ENCODE data around the gene DLG5. TPM values are rescaled to one million over a fixed set of nuclear protein-coding genes. Genes with fewer than 3 reads are reported as not detected.

The DLG5 gene
- total and polyA plus RNA-seq, 7 donors = 6.0 to 78.1 (median 41.0) TPM

- H3K27ac ChIP-seq = peak overlapping the region in 2 of 4 donors; percentile 25 to 56
- DNase-seq = no peak
- intact Hi-C loops (cut with DNase I) = no loop called here
- no peaks in the 10 kb centered on the region for H3K27me3 ChIP-seq
- WGBS, 2 donors = 86 to 89% methylated on average over 4 of the region's 4 CpGs
- peaks cover 0 to 10% (median 0%) of the 10 kb centered on the region in 4 donors for H3K36me3 ChIP-seq
- no peak overlapping the region for H3K4me3 ChIP-seq
- TF ChIP-seq CTCF (IDR thresholded peaks at IDR 0.05) = no peak
- no peak for TF ChIP-seq POLR2A (IDR thresholded peaks at IDR 0.05)
- no peak for TF ChIP-seq POLR2AphosphoS5 (IDR thresholded peaks at IDR 0.05)
- no peak for TF ChIP-seq EP300 (IDR thresholded peaks at IDR 0.05)
- H3K4me1 ChIP-seq = peaks cover 0 to 50% (median 31%) of the 10 kb centered on the region in 4 donors
- H3K9me3 ChIP-seq = no peaks in the 10 kb centered on the region
Observed at GRCh38 chr10:77859865-77860282, 66.7 kb downstream of the DLG5 start.

GRCh38 chr10:77859200-77859864, 67.2 kb downstream of the DLG5 start:
- WGBS, 2 donors = 80 to 91% methylated on average over 7 of the region's 7 CpGs
- Histone ChIP-seq H3K4me3 (no peak overlapping the region), H3K4me1 (peaks cover 0 to 44% (median 27%) of the 10 kb centered on the region in 4 donors), H3K9me3 (no peaks in the 10 kb centered on the region), H3K27me3 (no peaks in the 10 kb centered on the region), H3K27ac (peak overlapping the region in 1 of 4 donors; percentile 56), H3K36me3 (peaks cover 0 to 10% (median 1%) of the 10 kb centered on the region in 4 donors)
- no peak for DNase-seq
- intact Hi-C loops (cut with DNase I) = no loop called here
- TF ChIP-seq POLR2A (IDR thresholded peaks at IDR 0.05) = no peak
- TF ChIP-seq POLR2AphosphoS5 (IDR thresholded peaks at IDR 0.05) = no peak
- no peak for TF ChIP-seq CTCF (IDR thresholded peaks at IDR 0.05)
- no peak for TF ChIP-seq EP300 (IDR thresholded peaks at IDR 0.05)

GRCh38 chr10:77857272-77857671, 69.3 kb downstream of the DLG5 start:
- intact Hi-C loops (cut with DNase I) = no loop called here
- WGBS, 2 donors = 89 to 92% methylated on average over 11 of the region's 11 CpGs

GRCh38 chr10:77856566-77856965, 70.0 kb downstream of the DLG5 start:
- Histone ChIP-seq H3K4me1 (peaks cover 0 to 22% (median 16%) of the 10 kb centered on the region in 4 donors), H3K4me3 (no peak overlapping the region), H3K27ac (no peak overlapping the region), H3K36me3 (peaks cover 13 to 37% (median 28%) of the 10 kb centered on the region in 4 donors), H3K9me3 (no peaks in the 10 kb centered on the region), H3K27me3 (no peaks in the 10 kb centered on the region)
- intact Hi-C loops (cut with DNase I) = no loop called here
- DNase-seq = no peak
- whole genome bisulfite sequencing, 2 donors = 93 to 95% methylated on average over 17 of the region's 17 CpGs
- TF ChIP-seq CTCF (IDR thresholded peaks at IDR 0.05) (no peak), POLR2A (IDR thresholded peaks at IDR 0.05) (no peak), EP300 (IDR thresholded peaks at IDR 0.05) (no peak), POLR2AphosphoS5 (IDR thresholded peaks at IDR 0.05) (no peak)

More at GRCh38 chr10:77857272-77857671, 69.3 kb downstream of the DLG5 start:
- H3K36me3 ChIP-seq = peaks cover 13 to 30% (median 22%) of the 10 kb centered on the region in 4 donors
- TF ChIP-seq POLR2A (IDR thresholded peaks at IDR 0.05) (no peak), CTCF (IDR thresholded peaks at IDR 0.05) (no peak), POLR2AphosphoS5 (IDR thresholded peaks at IDR 0.05) (no peak), EP300 (IDR thresholded peaks at IDR 0.05) (no peak)
- peaks cover 0 to 29% (median 21%) of the 10 kb centered on the region in 4 donors for H3K4me1 ChIP-seq
- H3K9me3 ChIP-seq = no peaks in the 10 kb centered on the region
- DNase-seq = no peak
- H3K4me3 ChIP-seq = no peak overlapping the region
- H3K27ac ChIP-seq = no peak overlapping the region
- no peaks in the 10 kb centered on the region for H3K27me3 ChIP-seq
